Mesenteric fat pad (tissue), 1 donor: ENCODE data around the gene SETBP1. TPM values are rescaled to one million over a fixed set of nuclear protein-coding genes. Genes with fewer than 3 reads are reported as not detected.

Experiments
- DNase-seq: peaks from one replicate; pipeline ENCODE4 v3.0.0-alpha.2; 2020; ENCODE audit warnings: low spot score
- total RNA-seq: library from RNA; stranded (reverse); fragmentation: NEBNext Ultra II Directional; extraction: Animal tissue kit (Norgen Biotek cat#: 25700); gene quantifications from one replicate; pipeline ENCODE4 v1.2.1, GENCODE V29; 2021
- donor health status: DM: yes; HTN: yes; CAD: no.

Gene SETBP1
- total RNA-seq, 1 donor from 2014 or later = 21.6 TPM

DNA sequence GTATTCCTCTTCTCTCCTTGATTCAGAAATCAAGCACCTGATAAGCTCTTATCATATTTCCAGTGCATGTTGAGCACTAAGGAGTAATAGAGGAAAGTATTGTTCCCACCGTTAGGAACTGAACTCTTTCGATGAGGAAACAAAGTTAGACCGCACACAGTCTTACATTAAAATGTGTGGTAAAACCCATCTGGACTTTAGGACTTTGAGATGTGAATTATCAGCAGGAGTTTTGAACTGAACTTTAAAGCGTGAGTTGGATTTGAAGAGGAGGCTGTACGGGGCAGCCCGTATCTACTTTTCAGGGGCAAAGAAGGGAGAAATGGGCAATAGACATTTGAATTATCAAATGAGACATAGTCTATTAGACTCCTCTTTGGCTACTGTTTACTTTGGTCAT lies 134.4 kb downstream of the SETBP1 start:
- no peak for DNase-seq

DNA sequence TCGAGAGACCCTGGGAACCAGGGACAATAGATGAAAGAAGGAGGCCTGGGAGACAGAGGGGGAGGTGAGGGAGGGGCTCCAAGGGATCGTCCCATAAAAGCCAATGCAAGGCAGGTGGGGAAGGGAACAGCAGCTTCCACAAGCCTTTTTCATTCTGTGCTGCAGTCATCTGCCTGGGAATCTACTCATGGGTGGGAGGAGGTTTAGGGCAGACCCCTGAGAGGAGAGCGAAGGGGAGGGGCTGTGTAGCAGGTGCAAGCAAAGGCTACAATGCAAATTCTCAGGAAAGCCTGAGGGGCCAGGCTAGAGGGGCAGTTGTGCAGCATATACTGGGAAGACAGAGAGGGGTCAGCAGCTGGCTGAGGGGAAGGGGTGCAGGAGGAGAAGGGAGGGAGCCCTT lies 135.4 kb downstream of the SETBP1 start:
- DNase-seq = no peak

DNA sequence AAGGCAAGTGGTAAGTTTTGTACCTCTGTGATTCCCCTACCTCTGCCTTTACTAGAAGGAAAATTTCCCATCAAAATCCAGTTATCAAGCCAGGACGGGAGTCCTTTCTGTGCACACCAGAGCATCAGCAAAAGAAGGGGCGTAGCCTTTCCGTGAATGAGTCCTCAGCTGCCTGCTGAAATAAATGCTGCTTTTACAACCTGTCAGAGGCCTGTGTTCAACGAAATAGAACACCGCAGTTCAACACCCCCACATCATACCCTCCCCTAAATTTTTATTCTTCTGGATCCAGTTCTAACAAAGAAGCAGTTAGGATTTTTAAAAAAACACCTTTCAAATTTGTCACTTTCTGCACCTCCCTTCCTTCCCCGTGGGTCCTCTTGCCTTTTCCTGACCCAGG lies 135.8 kb downstream of the SETBP1 start:
- no peak for DNase-seq

DNA sequence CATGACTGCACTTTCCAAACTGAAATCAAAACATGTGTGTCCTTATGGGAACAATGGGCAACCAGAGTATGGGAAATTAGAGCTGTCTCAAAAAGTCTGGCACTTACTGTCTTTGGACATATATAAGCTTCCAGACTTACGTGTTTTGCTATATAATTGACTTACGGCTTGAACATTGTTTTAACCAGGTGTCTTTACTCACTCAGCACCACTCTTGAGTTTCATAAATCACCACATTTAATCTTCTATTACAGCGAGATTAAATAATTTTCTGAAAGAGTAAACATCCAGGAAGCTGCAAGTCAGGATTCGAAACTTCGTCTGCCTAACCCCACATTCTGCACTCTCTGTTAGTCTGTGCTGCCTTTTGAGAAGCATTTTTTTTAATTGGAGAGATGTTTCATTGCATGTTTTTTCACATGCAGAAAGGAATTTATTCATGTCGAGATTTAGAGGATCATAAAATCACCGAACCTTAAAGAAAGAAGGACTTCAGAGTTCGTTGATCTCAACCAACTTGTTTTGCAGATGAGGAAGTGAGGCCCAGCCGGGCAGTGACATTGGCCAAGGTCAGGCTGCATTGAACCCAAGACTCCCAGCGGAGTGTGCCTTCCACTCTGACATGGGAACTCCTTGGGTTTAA lies 137.3 kb downstream of the SETBP1 start:
- no peak for DNase-seq

DNA sequence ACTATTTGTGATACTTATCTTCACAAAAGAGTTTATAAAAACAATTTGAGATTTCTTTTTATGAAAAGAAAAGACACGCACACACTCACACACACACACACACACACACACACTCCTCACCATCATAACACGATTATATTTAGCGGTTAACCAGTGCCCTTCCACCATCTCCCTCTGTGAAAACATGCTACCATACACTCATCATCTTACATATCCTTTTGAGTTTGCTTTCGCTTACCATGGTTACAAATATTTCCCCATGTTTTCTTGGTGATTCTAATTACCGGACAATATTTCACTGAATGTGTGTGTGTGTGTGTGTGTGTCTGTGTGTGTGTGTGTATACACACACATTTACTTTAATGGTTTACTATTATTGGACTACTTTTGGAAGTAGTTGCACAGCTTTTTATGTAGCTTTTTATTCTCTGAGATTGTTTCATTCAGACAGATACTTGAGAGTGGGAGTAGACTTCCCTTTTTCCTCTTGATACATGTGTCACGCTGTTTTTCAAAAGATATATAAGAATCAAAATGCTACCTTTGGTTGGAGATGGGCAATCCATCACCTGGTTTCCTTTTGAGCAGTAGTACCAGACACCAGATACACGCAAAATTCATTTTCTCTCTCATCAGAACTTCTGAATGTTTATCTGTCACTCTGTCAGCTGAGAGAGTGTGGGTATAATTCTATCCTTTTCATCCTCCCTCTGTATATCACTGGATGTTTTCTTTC lies 138.1 kb downstream of the SETBP1 start:
- DNase-seq = no peak

DNA sequence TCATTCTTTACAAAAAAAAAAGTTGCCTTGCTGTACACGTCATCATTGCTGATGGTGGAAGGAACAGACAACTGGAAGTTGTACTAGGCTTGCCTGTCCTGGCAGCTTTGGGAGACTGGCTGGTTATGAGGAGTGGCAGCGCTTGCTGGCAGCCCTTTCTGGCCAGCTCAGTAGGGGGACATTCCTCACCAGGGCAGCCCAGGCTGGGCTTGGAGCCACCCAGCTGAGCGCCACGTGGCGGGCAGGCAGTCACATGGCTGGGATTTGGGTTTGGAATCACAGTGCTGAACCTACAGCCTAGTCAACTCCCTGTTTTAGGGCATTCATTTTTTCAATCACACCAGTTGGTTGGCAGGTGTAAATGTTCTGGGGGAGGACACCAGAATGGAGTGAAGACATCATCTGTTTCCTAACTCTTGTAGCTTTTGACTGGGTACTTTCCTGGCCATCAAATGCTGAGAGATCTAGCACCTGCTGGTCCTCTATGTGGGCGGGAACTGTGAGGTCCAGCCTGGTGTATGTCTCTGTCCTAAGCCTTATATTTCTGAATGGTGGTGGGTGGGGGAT lies 139.3 kb downstream of the SETBP1 start:
- no peak for DNase-seq

DNA sequence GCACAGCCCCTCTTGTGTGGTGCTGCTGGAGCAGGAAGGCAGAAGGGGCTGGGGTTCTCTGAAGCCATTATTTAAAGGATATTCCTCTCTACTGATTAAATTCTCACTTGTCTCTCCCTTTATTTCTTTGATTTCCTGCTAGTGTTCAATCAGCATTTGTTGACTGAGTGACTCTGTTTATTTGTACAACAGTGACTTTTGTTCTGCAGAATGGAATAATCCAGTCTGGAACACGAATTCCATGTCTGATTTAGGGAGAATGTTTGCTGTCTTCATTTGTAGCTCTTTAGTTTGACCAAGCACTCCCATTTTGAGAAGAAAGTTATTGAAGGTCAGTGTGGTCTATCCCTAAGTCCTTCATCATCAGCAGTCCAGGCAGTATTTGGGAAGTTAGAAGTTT lies 141.2 kb downstream of the SETBP1 start:
- DNase-seq = no peak

DNA sequence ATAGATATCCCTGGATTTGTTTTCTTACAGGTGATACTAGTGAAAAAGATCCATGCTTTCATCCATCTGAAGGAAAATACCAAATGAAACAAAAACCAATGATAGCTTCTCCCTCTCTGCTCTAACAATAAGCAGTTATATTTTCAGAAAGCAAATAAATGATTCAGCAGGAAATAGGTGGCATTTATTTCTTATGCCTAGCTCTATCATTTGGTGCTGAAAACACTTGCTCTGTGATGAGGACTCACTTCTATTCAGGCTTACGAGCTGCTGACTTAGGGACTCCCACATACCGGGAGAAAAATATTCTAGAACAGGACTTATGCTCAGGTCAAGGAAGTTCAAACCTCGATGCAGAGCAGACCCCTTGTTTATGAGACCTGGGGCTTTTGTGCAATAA lies 142.6 kb downstream of the SETBP1 start:
- DNase-seq = no peak

DNA sequence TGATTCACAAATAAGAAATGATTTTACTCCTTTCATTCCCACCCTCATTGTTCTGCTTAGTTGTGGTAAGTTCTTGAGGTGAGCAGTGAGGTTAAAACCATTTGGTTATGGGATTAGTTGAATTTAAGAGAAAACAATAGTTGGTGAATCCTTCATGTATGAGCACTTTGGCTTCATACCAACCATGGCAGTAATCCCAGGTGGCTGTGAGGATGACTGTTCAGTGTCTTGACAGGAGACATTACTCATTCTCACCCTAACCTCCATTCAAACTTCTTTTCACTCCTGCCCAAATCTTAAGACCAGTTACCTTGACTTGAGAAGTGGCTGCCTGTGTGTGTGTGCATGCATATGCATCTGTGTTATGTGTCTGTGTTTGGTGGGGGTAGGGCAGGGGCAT lies 143.1 kb downstream of the SETBP1 start:
- no peak for DNase-seq

DNA sequence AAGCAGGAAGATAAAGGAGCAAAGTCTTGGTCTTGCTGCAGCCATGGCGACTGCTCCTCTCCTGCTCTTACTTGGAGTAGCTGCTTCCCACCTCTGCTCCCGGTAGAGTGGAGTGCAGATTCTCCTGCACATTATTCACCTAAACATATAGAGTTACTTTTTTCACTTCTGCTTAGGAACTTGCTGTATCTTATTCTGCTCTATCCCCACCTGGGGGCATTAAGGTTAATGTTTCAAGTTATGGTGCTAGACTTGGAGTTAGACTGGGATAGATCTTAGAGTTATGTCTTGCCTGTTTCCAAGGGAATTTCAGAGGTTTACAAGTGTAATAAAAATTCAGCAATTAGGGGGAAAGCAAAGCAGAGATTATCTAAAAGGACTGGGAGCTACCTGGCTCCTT lies 144.2 kb downstream of the SETBP1 start:
- no peak for DNase-seq

DNA sequence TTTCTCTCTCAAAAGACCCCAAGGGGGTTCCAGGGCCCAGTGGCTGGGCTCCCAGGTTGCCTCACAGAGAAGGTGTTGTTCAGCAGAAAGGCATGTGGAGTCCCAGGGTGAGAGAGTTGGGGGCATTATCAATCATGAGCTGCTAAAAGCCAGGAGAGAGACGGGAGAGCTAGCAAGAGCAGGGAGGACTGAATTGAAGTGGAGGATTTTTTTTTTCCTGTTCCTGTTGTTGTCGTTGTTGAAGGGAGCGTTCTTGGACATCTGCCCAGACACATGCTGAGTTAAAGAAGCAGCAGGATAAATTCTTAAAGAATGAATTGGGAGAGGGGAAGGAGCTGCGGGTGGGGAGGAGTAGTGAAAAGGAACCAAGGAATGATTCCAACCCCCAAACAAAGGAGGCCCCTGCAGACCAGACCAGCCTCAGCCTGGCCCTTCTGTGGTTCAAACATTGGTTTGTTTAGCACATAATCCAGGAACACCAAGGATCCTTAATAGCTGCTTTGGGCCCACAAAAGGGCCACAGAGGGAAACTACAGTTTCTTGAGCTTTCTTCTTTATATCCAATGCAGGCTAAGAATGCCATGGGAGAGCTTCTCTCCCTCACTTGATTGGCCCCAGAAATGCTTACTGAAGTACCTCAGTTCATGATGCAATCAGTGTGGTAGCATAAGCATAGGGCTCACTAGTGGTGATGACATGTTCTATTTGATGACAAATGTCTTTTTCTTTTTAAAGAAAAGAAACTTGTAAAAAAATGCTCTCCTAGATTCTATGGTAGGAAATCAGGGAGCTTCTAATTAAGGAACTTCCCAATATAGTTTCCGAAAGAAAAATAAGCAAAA lies 146.0 kb downstream of the SETBP1 start:
- DNase-seq = no peak

DNA sequence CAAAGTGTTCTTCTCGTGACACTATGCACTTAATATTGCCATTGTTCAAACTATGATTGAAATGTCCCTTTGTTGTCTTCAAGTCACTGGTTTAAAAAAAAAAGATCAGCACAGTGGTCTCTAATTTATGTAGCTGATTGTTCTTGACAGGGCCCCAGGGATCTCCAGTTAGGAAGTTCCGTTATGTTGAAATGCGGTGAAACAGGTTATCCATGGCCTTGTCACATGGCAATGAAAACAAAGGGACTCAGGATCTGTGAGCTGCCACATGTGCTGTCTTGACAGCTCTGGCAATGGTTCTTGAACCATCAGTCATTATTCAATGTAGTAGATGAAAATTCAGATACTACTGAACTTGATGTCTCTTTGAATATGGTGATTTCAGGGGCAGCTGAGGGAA lies 147.4 kb downstream of the SETBP1 start:
- no peak for DNase-seq

DNA sequence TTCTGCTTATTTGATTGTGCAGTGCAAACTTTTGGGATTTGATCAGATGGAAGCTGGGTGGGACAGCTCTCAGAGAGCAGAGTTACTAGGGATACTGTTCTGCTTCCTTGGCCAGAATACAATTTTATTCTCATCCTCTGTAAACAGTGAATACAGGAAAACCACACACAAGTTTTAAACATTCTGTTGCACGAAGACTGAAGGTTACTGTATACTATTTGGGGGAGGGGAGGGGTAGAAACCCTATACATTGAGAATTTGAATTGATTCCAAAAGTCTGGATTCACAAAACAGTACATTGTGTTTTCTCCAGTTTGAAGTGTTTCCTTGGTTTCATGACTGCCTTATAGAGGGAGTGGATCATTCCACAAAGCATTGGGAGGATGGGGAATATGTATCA lies 149.9 kb downstream of the SETBP1 start:
- DNase-seq = no peak

DNA sequence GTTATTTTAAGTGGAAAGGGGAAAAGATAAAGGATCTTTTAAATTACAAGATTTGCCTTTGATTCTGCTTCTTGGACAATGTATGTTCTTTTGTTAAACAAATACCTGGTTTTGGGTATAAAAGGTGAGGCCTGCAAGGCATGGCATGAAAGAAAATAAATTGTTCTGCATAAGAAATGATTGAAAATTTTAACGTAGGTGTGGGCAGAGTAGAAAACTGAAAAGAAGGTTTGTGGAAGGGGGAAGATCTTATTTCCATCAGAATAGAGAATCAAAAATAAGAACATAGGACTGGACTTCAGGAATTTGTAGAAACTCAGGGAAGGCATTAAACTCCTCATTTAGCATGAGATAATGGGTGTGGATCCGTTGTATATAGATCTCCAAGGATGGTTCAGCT lies 153.1 kb downstream of the SETBP1 start:
- DNase-seq = no peak

DNA sequence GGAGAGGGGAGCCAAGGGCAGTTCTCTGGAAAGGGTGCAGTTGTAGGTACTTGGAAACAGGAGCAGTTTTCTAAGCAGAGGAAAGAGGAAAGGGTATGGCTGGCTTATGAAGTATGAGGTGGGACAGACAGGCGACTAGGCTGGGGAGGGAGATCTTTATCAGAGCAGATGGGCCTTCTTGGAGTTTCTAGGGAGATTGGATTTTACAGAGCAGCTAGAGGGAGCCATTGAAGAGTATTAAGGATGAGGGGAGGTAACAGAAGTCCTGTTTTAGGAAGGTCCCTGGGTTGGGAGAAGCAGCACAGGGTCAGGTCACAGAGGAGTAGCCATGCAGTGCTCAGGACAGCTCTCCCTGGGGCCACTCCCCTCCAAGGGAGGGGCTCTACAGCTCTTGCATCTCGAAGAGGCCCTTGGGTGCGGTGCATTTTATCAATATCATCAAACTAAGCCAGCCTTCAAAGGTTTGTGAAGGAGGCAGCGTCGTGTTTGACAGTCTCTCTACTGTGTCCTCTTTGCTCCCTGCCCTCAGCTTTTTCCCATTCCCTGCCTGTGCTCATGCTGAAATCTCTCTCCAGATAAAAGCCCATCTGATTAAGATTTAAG lies 154.3 kb downstream of the SETBP1 start:
- no peak for DNase-seq

DNA sequence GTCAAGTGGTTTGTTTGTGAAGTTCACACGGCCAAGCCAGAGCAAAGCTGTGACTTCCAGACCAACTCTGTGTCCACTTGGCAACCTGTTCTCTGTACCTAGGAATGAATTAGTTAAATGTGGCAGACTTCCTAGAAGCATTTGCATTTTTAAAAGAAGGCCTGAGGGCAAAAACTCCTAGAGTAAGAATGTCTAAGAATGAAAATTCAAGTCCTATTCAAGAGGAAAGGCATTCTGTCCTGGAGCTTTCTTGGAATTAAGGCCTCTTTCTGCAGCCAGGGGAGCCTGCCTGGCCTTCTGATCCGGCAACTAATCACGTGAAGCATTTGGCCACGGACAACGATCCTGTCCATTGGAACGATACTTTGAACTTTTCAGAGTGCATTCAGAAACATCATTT lies 155.0 kb downstream of the SETBP1 start:
- DNase-seq = no peak

DNA sequence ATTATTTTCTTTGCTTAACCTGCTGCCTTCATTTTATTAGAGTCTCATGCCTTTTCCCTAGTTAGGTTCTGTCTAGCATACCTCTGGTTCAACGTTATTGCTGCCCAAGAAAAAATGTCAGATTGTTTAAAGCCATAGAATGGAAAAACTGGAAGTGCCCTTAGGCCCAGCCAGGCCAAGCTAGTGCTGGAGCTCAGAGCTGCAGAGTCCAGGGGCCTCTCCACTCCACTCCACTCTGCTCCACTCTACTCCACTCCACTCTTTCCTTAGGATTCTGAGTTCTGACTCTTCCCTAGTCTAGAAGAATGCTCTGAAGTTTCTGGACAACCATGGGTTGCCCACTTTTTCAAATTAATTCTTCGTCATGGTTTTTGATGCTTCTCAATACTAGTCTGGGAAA lies 155.6 kb downstream of the SETBP1 start:
- no peak for DNase-seq

DNA sequence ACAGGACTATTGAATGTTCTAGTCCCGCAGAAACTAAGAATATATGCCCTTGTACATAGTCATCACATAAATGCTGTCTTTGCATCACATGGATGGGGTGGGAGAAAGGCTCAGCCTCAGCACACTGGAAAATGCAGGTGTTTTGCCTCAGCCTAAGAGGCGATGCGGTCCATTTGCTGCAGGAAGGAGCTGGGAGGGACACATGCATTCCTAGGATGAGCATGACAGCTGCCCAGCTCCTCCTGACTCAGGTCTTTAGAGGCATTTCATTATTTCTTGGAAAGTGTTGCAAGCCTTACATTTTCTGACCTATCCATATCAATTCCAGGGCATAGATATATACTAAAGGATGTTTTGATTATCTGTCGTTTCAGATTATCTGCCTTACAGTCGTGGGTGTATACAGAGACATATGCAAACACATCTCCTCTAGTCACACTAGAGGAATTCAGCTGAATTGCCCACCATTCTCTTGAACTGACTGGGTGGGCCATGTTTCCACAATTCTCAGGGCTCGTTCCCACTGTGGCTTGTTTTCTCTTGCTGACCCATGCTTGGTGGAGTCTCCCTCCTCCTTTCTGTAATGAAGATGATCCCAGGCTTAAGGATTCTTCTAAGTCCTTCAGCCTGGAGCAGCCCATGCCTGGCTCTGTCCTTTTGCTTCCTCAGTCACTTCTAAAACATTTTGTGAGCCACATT lies 156.9 kb downstream of the SETBP1 start:
- DNase-seq = no peak

DNA sequence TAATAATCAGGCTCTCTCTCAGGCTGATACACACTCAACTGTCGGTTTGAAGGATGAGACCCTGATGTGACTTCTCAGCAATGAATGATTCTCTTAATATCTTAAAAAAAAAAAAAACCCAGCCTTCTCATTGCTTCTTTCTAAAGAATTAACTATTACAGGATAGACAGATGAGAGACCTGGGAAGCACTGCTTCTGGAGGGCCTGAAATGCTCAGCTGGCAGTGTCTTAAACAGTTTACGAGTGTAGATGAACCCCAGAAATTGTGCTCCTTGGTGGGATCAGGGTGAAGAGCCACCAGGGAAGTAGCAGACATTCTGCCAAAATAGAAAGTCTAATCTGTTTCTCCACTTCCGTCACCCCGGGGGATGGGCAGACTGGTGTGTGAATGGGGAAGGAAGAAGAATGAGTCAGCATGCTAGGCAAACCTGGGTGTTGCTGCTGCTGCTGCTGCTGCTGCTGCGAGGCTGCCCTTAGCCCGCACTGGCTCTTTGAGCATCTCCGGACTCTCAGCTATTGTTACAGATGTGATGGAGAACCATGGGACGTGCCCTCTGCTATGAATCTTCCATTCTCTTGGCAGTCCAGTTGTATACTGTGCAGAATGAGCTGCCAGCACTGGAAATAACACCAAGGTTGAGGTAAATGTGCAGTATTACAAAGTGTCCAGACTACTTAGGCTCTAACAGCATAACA lies 158.4 kb downstream of the SETBP1 start:
- DNase-seq = no peak

DNA sequence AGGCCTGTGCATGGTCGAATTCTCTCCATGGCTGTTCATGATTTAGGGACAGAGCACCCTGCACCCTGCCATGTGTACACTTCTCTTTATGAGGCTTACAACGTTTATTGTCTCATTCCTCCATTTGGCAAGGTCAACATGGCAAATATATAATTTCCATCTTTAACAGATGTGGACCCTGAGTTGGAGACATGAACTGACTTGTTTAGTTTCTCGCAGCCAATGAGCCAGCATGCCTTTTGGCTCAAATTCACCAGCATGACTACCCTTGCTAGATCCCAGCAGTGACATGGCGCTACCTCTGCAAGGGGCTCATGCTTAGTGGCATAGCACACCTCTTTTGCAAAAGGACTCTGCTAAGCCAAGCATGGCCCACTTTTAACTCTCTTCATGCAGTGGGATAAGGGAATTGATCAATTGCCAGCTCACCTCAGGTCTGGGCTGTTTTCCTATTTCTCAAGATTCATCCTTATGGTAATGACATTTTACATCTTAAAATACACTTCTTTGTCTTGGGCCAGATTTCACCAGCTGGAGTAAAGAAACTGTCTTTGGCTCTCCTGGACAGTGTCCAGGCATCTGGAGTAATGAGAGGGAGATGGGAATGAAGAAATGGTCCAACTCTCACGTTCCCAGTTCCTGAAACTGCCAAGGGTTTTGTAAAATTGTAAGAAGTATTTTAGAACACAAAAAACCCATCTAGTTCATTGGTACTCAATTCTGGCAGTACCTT lies 159.5 kb downstream of the SETBP1 start:
- no peak for DNase-seq
